HG03280 (cell line): Measurements from ENCODE around the gene DET1.
"Not testable (repeated sequence)": the region's sequence is repeated elsewhere in the genome, so short reads cannot be mapped to it uniquely, and the experiment has no call there.

Experiments used
- ATAC-seq: cut with Tn5 transposase; IDR thresholded peaks from one replicate; pipeline ENCODE4 v1.9.1; 2021; ENCODE audit warnings: mild to moderate bottlenecking, moderate library complexity; ENCODE audit not compliant: unreplicated experiment

Gene DET1

GRCh38 chr15:88541111-88541510, 5.4 kb downstream of the DET1 start:
- not testable (repeated sequence) for ATAC-seq

DNA sequence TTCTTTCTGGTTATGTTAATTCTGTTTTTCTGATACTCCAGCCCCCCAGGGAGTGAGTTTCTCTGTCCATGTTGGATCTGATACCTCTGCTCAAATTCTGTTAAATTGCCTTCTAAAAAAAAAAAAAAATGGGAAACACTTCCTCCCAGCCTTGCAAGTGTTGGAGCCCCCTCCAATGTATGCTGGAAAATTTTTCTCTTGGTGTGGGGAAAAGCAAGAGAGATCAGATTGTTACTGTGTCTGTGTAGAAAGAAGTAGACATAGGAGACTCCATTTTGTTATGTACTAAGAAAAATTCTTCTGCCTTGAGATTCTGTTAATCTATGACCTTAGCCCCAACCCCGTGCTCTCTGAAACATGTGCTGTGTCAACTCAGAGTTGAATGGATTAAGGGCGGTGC, 6.1 kb downstream of the DET1 start:
- not testable (repeated sequence) for ATAC-seq

- no peak for ATAC-seq
Observed at GRCh38 chr15:88539441-88539840, 7.0 kb downstream of the DET1 start.

DNA sequence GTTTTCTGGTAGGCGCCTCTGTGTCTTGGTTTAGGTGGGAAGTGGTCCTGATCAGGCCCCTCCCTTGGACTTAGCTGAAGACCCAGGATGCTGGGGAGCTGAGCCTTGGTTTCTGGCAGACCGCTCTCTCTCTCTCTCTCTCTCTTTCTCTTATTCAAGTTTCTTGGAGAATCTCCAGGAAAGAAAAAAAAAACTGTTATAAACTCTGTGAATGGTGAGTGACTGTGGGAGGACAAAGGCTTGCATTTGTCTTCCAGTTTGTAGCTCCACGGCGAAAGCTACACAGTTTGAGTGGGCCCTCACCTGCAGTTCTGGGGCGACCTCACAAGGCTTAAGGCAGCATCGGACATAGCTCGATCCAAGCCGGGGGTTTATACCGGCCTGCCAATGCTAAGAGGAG, 7.5 kb downstream of the DET1 start:
- no peak for ATAC-seq

- ATAC-seq, result no peak
Observed at GRCh38 chr15:88537591-88538317, 8.7 kb downstream of the DET1 start.

DNA sequence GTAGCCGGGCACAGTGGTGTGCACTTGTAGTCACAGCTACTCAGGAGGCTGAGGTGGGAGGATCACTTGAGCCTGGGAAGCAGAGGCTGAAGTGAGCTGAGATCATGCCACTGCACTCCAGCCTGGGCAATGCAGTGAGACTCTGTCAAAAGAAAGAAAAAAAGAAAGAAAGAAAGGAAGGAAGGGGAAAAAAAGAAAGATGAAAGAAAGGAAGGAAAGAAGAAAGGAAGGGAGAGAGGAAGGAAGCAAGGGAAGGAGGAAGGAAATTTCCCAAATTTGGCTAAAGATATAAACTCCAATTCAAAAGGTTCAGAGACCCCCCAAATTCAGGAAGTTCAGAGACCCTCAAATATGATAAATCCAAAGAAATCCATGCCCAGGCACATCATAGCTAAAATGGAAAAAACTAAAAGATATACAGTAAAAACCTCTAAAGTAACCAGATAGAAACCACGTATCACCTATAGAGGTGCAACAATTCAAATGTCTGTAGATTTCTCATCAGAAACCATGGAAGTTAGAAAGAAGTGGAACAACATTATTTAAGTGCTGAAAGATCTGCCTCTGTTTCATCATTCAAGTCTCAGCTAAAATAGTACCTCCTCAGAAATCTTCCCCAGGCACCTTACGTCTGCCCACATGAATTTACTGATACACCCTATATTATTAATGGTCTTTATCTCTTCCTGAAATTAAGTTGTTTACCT, 10.7 kb downstream of the DET1 start:
- ATAC-seq, result no peak

DNA sequence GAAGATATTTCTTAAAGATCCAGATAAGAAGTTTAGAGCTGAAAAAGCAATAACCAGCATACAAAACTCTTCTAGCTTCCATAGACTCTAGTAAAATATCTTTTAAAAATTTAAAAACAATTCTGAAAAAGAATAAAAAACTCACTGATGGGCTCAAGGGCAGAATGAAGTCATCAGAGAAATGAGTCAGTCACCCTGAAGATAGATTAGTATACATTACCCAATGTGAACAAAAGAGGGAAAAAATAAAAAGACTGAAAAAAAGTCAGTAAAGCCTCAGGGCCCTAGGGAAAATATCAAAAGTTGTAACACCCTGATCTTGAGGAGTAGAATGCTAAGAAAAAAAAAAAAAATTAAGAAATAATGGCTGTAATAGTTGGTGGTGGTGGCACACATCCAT, 11.4 kb downstream of the DET1 start:
- no peak for ATAC-seq

- ATAC-seq, result no peak
Observed at GRCh38 chr15:88533376-88533775, 13.1 kb downstream of the DET1 start.

GRCh38 chr15:88529021-88529630, 17.4 kb downstream of the DET1 start:
- no peak for ATAC-seq

- ATAC-seq, result no peak
Observed at GRCh38 chr15:88526247-88526879, 20.1 kb downstream of the DET1 start.

DNA sequence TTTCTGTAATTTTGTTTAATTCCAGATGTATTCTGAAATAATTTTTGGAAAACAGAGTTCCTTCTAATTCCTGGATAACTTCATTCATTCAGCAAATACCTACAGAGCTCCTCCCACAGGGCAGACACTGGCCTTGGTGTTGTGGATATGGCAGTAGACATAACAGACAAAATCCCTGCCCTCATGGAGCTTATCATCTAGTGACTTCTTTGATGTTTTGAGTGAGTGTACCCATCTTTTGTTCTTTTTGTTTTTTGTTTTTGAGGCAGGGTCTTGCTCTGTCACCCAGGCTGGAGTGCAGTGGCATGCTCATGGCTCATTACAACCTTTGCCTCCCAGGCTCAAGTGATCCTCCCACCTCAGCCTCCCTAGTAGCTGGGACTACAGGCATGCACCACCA, 21.1 kb downstream of the DET1 start:
- ATAC-seq, result no peak

GRCh38 chr15:88524094-88524493, 22.4 kb downstream of the DET1 start:
- not testable (repeated sequence) for ATAC-seq

DNA sequence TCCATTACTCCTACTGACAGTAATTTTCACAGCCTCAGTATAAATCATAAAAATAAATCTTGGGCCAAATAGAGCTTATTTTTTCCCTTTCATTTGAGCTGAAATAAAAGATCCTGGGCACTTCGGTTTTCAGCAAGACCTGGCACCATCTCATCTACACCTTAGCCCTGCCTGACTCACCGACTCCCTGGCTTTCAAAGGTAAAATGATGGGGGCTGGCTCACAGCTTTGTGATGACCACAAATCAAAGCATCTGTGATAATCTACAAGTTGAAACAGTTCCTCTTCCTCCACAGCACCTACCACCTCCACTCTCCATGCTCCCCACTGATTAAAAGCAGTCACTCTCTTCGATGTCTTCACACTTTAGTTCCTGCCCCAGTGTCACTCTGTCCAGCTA, 27.6 kb downstream of the DET1 start:
- no peak for ATAC-seq

- no peak for ATAC-seq
Observed at GRCh38 chr15:88513195-88513594, 33.3 kb downstream of the DET1 start.

DNA sequence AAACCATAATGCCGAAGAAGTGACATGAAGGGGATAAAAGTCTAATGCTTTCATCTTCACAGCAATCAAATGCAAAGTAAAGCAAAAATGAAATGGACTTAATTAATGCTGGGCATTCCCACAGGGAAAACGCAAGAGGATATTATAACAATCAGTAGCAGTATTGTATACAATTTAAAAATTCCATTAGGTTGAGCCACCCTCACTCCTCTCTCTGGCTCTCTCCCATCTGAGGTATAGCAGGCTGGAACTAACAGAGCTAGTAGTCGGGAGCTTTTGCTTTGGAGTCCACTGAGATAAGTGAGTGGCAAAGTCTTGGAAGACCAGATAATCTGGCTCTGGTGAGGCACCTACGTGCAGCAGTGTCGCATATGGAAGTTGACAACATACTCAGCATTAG, 33.9 kb downstream of the DET1 start:
- ATAC-seq, result no peak

- ATAC-seq, result no peak
Observed at GRCh38 chr15:88512078-88512477, 34.4 kb downstream of the DET1 start.

GRCh38 chr15:88511161-88511560, 35.3 kb downstream of the DET1 start:
- ATAC-seq, result no peak

- ATAC-seq, result no peak
Observed at GRCh38 chr15:88509964-88510363, 36.5 kb downstream of the DET1 start.

GRCh38 chr15:88509321-88509720, 37.2 kb downstream of the DET1 start:
- ATAC-seq, result no peak

DNA sequence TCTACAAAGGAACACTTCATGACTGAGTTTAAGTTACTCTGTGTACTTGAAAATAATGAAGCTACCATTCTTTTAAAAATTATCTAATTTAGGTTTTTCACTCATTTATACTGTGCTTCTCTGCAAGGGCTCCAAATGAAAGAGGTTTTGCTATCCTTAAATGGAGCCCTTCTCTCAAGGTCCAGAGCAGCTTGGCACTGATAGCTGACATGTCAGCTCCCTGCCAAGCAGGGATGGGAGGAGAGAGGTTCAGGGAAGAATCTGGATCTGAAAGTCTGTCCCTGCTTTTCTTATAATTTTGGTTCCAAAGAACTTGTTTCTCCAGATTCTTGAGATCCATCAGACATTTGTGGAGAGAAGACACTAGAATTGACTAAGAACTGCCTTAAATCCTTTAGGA, 39.9 kb downstream of the DET1 start:
- no peak for ATAC-seq

DNA sequence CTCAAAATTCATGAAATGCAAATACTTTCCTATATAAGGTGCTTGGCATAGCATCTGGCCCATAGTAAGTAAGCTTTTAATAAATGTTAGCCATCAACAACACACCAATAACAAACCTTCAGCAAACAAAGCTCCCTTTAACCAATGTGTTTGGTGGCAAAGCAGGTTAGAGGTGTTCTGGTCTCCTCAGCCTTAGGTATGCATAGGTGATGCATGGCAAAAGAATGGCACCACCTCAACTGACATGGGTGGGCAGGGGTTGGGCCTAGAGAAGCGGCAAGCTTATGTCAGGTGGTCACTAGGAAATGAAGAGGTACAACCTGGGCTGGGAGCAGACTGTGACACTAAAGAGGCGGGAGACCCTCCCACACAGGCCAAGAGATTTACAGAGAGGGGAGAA, 40.8 kb downstream of the DET1 start:
- ATAC-seq, result no peak

DNA sequence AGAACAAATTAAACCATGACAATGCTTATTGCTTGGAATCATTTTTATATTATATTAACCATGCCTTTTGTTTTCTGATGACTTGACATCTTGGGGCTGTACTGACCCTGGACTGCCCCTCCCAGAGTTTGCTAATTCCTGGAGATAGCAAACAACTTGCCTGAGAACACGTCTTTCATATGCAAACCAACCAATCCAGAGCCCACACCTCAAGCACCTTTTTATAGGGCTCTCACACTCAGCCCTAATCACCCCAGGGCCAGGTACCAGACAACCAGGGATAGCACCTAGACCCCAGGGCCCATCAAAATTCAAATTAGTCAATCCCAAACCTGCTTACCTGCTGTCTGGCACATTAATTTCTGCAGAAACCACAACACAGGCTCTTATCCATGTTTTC, 42.0 kb downstream of the DET1 start:
- ATAC-seq, result no peak
